HepG2 (cell line): ENCODE data around the gene FITM1. TPM values are rescaled to one million over a fixed set of nuclear protein-coding genes. Genes with fewer than 3 reads are reported as not detected.

Source experiments
- ATAC-seq: fragments of 200-7000 bp; cut with Tn5 transposase; 3 replicates; pipeline ENCODE4 v1.9.1; 2020; ENCODE audit warnings: mild to moderate bottlenecking, moderate library complexity
- BruUV-seq: library from RNA; stranded (reverse); fragments of 400-500 nt; replicated peaks from 2 replicates; lab custom pipeline; 2021; lab: Mats Ljungman, UMichigan
- CTCF ChIA-PET: fragments of 300-600 bp; formaldehyde crosslinking; extraction: SDS; loops from one replicate; lab custom pipeline; 2021; ENCODE audit warnings: low total read pairs, inconsistent platforms, low intra/inter-chr PET ratio; lab: Yijun Ruan, JAX
- POLR2A ChIA-PET: fragments of 350-600 bp; sonication (Branson Sonifier 250); formaldehyde crosslinking; loops from one replicate; lab custom pipeline; 2020; ENCODE audit warnings: antibody characterized with exemption, inconsistent platforms; lab: Yijun Ruan, JAX
- DNase-seq: peaks from one replicate; pipeline ENCODE4 v3.0.0-alpha.2; 2015; ENCODE audit warnings: low spot score
- FAIRE-seq: peaks from 3 replicates; lab custom pipeline; 2011; peaks lifted over from hg19 to GRCh38; lab: Jason Lieb, UNC
- H2AFZ ChIP-seq: one replicate; pipeline ENCODE4 v1.6.1; 2011; ENCODE audit warnings: low read length, inconsistent platforms
- H3K27ac ChIP-seq: fragments of 300-600 bp; 3 replicates; pipeline ENCODE4 v1.8.0; 2011; ENCODE audit warnings: mixed run types, mild to moderate bottlenecking, mixed read lengths, low read length, inconsistent platforms; ENCODE audit not compliant: insufficient read depth; ENCODE audit errors: extremely low read length
- H3K27me3 ChIP-seq, 2 experiments: fragments of 200-600 bp in 1 of 2; 2 replicates in 1 of 2; 3 replicates in 1 of 2; pipeline versions ENCODE4 v1.6.0 to v1.8.0; 2011; ENCODE audit warnings: low read length in 2 of 2, mild to moderate bottlenecking in 2 of 2, moderate library complexity in 2 of 2, inconsistent platforms in 1 of 2; ENCODE audit not compliant: insufficient read depth in 2 of 2, control insufficient read depth in 1 of 2
- H3K36me3 ChIP-seq, 2 experiments: fragments of 200-600 bp in 1 of 2; replicated peaks in 1 of 2; 2 replicates in 1 of 2; 3 replicates in 1 of 2; pipeline versions ENCODE4 v1.5.1 to v1.8.0; 2011; ENCODE audit warnings: low read length in 2 of 2, inconsistent platforms in 1 of 2; ENCODE audit not compliant: insufficient read depth in 2 of 2, control insufficient read depth in 1 of 2
- H3K4me1 ChIP-seq: 2 replicates; pipeline ENCODE4 v1.5.1; 2012; ENCODE audit warnings: low read length, inconsistent platforms; ENCODE audit not compliant: insufficient read depth
- H3K4me2 ChIP-seq: 2 replicates; pipeline ENCODE4 v1.6.0; 2011; ENCODE audit warnings: low read depth, low read length, inconsistent platforms
- H3K4me3 ChIP-seq, 3 experiments: fragments of 200-600 bp in 1 of 3; sonication (generic), shearing (Covaris generic) in 1 of 3; replicated peaks in 1 of 3; 2 replicates each; pipeline ENCODE4 v1.5.1; 2011 to 2016; ENCODE audit warnings: low read length in 3 of 3, inconsistent platforms in 2 of 3, low read depth in 2 of 3, mild to moderate bottlenecking in 2 of 3, control low read depth in 1 of 3, mixed read lengths in 1 of 3; ENCODE audit not compliant: insufficient read depth in 1 of 3
- H3K79me2 ChIP-seq: one replicate; pipeline ENCODE4 v1.6.1; 2011; ENCODE audit warnings: low read length, inconsistent platforms; ENCODE audit not compliant: insufficient read depth
- H3K9ac ChIP-seq: 2 replicates; pipeline ENCODE4 v1.6.0; 2011; ENCODE audit warnings: mild to moderate bottlenecking, low read depth, low read length, inconsistent platforms; ENCODE audit not compliant: insufficient read depth
- H3K9me3 ChIP-seq: 2 replicates; pipeline ENCODE4 v1.5.1; 2012; ENCODE audit warnings: mild to moderate bottlenecking, low read length
- H4K20me1 ChIP-seq: 2 replicates; pipeline ENCODE4 v1.6.0; 2011; ENCODE audit warnings: inconsistent platforms, mild to moderate bottlenecking, low read length, moderate library complexity; ENCODE audit not compliant: insufficient read depth
- AGO2 ChIP-seq: fragments of 200-400 bp; formaldehyde crosslinking; optimal IDR thresholded peaks from 2 replicates; pipeline ENCODE3; 2017; ENCODE audit warnings: mild to moderate bottlenecking, low read depth, low read length, moderate library complexity
- CHD2 ChIP-seq: IDR thresholded peaks from 2 replicates; pipeline ENCODE4 v1.6.1; 2011; ENCODE audit warnings: low read depth, low read length, improper control_type of control experiment
- DR1 ChIP-seq: sonication (generic); formaldehyde crosslinking; IDR thresholded peaks from 2 replicates; pipeline ENCODE4 v1.8.0; 2021; ENCODE audit warnings: mild to moderate bottlenecking, missing genetic modification reagents, inconsistent platforms
- HCFC1 ChIP-seq: fragments of 150-350 bp; IDR thresholded peaks from 2 replicates; pipeline ENCODE4 v1.6.1; 2014; ENCODE audit warnings: low read depth, low read length
- ISL2 ChIP-seq: sonication (generic); formaldehyde crosslinking; IDR thresholded peaks from 2 replicates; pipeline ENCODE4 v1.5.0; 2020; ENCODE audit warnings: missing genetic modification reagents
- RBFOX2 ChIP-seq: fragments of 200-400 bp; formaldehyde crosslinking; IDR thresholded peaks from 2 replicates; pipeline ENCODE4 v1.6.1; 2017; ENCODE audit warnings: low read depth, mild to moderate bottlenecking, low read length
- THAP9 ChIP-seq: sonication (generic); formaldehyde crosslinking; IDR thresholded peaks from 2 replicates; pipeline ENCODE4; 2020; ENCODE audit warnings: missing genetic modification reagents, mild to moderate bottlenecking, borderline replicate concordance
- ZNF768 ChIP-seq: sonication (generic); formaldehyde crosslinking; IDR thresholded peaks from 2 replicates; pipeline ENCODE4 v1.4.0; 2020; ENCODE audit warnings: missing genetic modification reagents
- WGBS: methylation state at CpG from one replicate; pipeline ENCODE4 v1.1.6; 2017; ENCODE audit warnings: low lambda C conversion rate; 5-methylcytosine and 5-hydroxymethylcytosine counted together
- in situ Hi-C: cut with HindIII; loops from 2 replicates; pipeline ENCODE4 v1.10.0; 2017; ENCODE audit warnings: low pct_unique_long_range_greater_than_20kb; ENCODE audit not compliant: extremely low pct_ligation_motif_present
- intact Hi-C: fragments of 100-400 bp; cut with micrococcal nuclease; formaldehyde crosslinking; loops from one replicate; pipeline ENCODE4 v1.10.0; 2022; ENCODE audit not compliant: unreplicated experiment
- polyA plus RNA-seq, 8 experiments: library from polyadenylated mRNA; depleted of rRNA in 3 of 8; stranded (reverse) in 7 of 8; unstranded in 1 of 8; fragments of >200 nt; fragmentation: Illumina TruSeq in 4 of 8; extraction: Trizol in 4 of 8; gene quantifications; 2 replicates each; pipeline versions ENCODE4 v1.2.1 to v1.2.3, GENCODE V29; 2011 to 2016; ENCODE audit warnings: low read depth in 4 of 8, missing spikeins in 1 of 8, mixed read lengths in 1 of 8; ENCODE audit not compliant: insufficient read depth in 1 of 8
- total RNA-seq, 5 experiments: library from RNA; depleted of rRNA; stranded (reverse); fragments of >200 nt; fragmentation: Illumina TruSeq; extraction: Trizol; gene quantifications; 2 replicates each; pipeline ENCODE4 v1.2.3, GENCODE V29; 2016; ENCODE audit warnings: low read depth in 1 of 5

FITM1 gene
- total and polyA plus RNA-seq, 2 of the 13 experiments (the other 11 are each of a cell fraction or from before 2014, with no cell fraction given) = 2.7 to 5.8 TPM

GRCh38 chr14:24150061-24150460 is 19.6 kb downstream of the FITM1 start:
- in situ Hi-C loops = no loop called here
- FAIRE-seq (no peak), ATAC-seq (no peak), DNase-seq (no peak)
- CTCF ChIA-PET = no interaction called here
- no TSS peak for BruUV-seq
- TF ChIP-seq CHD2 (0 out of 2 replicates have a peak, but pooled peaks have one; percentile 25), AGO2 (peak; percentile 65), DR1 (CRISPR knock-in tag) (no peak), THAP9 (CRISPR knock-in tag) (0 out of 2 replicates have a peak, but pooled peaks have one; percentile 10), ISL2 (CRISPR knock-in tag) (no peak), HCFC1 (peak; percentile 9; the same call in 1 of the 2 replicates), RBFOX2 (0 out of 2 replicates have a peak, but pooled peaks have one; percentile 17), ZNF768 (peak; percentile 27; the same call in 1 of the 2 replicates)
- Histone ChIP-seq H3K4me1 (peaks cover 31% of the 10 kb centered on the region), H3K27ac (no peak overlapping the region), H3K4me2 (no peak overlapping the region), H3K9ac (no peak overlapping the region), H3K27me3 (peaks cover 0 to 3% of the 10 kb centered on the region in 2 experiments; a peak in 1 of 5 replicates), H3K4me3 (no peak overlapping the region), H4K20me1 (peaks cover 7% of the 10 kb centered on the region), H3K79me2 (peaks cover 34% of the 10 kb centered on the region), H2AFZ (no peak overlapping the region), H3K9me3 (no peaks in the 10 kb centered on the region), H3K36me3 (peaks cover 36 to 44% of the 10 kb centered on the region in 2 experiments)
- intact Hi-C loops = no loop called here
- POLR2A ChIA-PET = interaction anchor here (1.0 to 8.5 kb wide), 4 partner anchors 9 to 55 kb away, joined by 3 to 233 read pairs (median 102); partner anchors contain the start of genes DCAF11, EMC9, IRF9 and NRL
- WGBS = 96% methylated on average over 9 of the region's 9 CpGs
